Activated CD4-positive, alpha-beta T cell treated with anti-CD3 and anti-CD28 coated beads, Interleukin-10, Interleukin-2, amounts not matched to agents 100 ng/mL and 50 ng/mL, durations not matched to agents 16 hours and 8 hours (primary cell): ENCODE measurements around the gene LASP1.
"Not testable (repeated sequence)": the region's sequence is repeated elsewhere in the genome, so short reads cannot be mapped to it uniquely, and the experiment has no call there.

Source experiments
- DNase-seq: peaks from one replicate; pipeline ENCODE4 v3.0.0-alpha.2; 2020

Gene LASP1

GRCh38 chr17:38911081-38911730 is 41.3 kb downstream of the LASP1 start:
- DNase-seq, result no peak

- DNase-seq, result not testable (repeated sequence)
Observed at GRCh38 chr17:38911731-38912081, 41.8 kb downstream of the LASP1 start.

DNA sequence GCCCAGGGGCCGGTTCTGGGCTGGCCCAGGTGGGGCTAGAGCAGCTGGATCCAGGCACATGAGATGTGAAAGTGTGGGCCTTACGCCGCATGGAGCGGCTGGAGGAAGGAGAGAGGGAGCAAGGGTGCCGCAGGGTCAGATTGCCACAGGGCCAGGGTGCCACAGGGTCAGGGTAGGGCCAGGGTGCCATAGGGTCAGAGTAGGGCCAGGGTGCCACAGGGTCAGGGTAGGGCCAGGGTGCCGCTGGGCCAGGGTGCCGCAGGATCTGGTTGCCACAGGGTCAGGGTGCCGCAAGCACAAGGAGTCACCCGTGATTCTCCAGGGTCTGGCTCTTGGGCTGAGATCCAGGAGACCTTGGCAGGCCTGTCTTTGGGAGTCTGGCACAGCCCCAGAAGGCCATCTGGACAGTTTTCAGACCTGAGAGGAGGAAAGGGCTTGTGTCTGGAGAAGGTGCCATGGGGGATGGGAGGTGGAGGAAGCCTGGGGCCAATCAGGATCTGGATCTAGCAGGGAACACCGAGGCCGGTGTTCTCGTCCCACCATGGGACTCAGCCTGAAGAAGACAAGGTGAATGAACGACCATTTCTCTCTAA is 42.5 kb downstream of the LASP1 start:
- DNase-seq, result no peak

DNA sequence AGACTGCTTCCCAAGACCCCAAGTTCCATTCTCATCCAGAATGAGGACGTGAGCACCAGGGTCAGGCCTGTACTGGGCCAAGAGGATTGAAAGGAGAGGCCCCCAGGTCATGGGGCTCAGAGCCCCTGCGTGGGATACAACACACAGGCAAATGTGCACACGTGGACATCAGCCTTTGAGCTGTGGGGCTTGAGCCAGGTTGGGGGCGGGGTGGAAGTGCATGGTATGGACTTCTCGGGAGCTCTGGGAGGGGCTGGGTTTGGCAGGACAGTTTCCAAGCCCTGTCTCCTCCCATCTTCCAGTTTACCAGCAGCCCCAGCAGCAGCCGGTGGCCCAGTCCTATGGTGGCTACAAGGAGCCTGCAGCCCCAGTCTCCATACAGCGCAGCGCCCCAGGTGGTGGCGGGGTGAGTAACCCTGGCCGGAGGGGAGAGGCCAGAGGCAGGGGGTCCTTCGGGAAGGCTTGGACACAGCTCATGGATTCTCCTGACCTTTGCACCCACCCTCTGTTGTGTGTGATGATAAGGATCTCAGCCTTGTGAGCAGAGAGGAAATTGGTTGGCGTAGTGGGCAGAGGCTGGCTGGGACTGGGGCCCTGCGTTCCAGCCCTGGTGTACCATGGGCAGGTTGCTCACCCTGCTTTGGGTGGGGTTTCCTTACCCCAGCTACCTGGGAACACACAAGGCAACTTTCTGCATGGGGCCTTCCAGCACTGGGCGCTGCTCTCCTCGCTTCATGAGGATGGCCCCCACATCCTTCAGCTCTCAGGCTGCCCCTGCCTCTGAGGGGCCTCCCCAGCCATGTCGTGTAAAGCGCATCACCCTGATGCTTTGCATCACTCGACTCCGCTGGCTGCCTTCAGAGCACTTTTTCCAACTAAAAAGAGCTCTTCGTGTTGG is 45.1 kb downstream of the LASP1 start:
- no peak for DNase-seq

DNA sequence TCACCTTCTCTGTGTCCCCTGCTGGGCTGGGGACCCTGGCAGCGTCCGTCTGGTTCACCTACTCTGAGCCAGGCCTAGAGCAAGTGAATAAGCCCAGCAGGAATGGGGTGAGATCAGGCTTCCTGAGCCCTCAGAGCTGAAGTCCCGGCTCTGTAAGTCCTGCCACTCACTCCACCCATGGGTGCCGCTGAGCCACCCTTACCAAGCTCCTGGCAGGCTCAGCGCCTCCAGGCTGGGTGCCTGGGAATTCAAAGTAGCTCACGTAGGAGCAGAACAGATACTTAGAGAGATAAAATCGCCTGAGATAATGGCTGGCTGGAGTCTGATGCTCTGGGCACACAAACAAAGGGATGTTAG is 45.8 kb downstream of the LASP1 start:
- DNase-seq, result no peak

- no peak for DNase-seq
Observed at GRCh38 chr17:38916771-38917170, 46.9 kb downstream of the LASP1 start.

DNA sequence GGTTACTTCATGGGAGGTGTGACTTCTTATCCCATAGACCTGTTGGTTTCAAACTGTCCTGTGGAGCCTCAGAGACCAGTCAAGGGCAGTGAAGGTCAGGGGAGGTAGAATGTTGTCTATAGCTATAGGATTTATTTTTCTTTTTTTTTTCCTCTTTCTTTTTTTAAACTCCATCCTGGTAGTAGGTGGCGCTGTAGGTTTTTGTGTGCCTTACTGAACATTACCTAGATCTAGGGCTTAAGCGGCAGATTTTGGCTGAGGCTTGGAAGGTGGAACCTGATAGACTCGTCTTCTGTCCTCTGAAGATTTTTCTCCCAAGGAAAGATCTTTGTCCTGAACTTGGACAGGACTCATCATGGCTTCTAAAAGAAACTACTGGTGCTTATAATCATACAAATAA is 47.4 kb downstream of the LASP1 start:
- no peak for DNase-seq

DNA sequence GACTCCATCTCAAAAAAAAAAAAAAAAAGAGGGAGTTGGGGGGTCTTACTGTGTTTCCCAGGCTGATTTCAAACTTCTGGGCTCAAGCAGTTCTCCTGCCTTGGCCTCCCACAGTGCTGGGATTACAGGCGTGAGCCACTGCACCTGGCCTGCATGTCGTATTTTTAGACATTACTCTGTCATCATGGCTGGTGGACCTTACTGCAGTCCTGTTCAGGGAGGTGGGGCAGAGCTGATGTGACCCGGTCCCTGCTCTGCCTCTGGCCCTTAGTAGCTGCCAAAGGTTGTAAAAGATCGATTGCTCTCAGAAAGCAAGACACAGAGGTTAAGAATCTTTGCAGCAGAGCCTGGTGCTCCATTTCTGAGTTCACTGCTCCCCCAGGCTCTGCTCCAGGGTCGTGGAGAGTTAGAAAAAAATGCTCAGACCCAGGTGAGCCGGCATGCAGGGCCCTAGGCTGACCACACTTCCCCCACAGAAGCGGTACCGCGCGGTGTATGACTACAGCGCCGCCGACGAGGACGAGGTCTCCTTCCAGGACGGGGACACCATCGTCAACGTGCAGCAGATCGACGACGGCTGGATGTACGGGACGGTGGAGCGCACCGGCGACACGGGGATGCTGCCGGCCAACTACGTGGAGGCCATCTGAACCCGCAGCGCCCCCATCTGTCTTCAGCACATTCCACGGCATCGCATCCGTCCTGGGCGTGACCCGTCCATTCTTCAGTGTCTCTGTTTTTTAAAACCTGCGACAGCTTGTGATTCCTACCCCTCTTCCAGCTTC is 48.5 kb downstream of the LASP1 start:
- DNase-seq, result no peak

DNA sequence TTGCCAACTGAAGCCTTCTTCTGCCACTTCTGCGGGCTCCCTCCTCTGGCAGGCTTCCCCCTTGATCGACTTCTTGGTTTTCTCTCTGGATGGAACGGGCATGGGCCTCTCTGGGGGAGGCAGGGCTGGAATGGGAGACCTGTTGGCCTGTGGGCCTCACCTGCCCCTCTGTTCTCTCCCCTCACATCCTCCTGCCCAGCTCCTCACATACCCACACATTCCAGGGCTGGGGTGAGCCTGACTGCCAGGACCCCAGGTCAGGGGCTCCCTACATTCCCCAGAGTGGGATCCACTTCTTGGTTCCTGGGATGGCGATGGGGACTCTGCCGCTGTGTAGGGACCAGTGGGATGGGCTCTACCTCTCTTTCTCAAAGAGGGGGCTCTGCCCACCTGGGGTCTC is 49.1 kb downstream of the LASP1 start:
- no peak for DNase-seq

DNA sequence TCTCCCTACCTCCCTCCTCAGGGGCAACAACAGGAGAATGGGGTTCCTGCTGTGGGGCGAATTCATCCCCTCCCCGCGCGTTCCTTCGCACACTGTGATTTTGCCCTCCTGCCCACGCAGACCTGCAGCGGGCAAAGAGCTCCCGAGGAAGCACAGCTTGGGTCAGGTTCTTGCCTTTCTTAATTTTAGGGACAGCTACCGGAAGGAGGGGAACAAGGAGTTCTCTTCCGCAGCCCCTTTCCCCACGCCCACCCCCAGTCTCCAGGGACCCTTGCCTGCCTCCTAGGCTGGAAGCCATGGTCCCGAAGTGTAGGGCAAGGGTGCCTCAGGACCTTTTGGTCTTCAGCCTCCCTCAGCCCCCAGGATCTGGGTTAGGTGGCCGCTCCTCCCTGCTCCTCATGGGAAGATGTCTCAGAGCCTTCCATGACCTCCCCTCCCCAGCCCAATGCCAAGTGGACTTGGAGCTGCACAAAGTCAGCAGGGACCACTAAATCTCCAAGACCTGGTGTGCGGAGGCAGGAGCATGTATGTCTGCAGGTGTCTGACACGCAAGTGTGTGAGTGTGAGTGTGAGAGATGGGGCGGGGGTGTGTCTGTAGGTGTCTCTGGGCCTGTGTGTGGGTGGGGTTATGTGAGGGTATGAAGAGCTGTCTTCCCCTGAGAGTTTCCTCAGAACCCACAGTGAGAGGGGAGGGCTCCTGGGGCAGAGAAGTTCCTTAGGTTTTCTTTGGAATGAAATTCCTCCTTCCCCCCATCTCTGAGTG is 49.6 kb downstream of the LASP1 start:
- no peak for DNase-seq

DNA sequence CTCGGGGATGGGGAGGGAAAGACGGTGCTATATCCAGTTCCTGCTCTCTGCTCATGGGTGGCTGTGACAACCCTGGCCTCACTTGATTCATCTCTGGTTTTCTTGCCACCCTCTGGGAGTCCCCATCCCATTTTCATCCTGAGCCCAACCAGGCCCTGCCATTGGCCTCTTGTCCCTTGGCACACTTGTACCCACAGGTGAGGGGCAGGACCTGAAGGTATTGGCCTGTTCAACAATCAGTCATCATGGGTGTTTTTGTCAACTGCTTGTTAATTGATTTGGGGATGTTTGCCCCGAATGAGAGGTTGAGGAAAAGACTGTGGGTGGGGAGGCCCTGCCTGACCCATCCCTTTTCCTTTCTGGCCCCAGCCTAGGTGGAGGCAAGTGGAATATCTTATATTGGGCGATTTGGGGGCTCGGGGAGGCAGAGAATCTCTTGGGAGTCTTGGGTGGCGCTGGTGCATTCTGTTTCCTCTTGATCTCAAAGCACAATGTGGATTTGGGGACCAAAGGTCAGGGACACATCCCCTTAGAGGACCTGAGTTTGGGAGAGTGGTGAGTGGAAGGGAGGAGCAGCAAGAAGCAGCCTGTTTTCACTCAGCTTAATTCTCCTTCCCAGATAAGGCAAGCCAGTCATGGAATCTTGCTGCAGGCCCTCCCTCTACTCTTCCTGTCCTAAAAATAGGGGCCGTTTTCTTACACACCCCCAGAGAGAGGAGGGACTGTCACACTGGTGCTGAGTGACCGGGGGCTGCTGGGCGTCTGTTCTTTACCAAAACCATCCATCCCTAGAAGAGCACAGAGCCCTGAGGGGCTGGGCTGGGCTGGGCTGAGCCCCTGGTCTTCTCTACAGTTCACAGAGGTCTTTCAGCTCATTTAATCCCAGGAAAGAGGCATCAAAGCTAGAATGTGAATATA is 50.8 kb downstream of the LASP1 start:
- no peak for DNase-seq

- no peak for DNase-seq
Observed at GRCh38 chr17:38921756-38922411, 52.0 kb downstream of the LASP1 start.

DNA sequence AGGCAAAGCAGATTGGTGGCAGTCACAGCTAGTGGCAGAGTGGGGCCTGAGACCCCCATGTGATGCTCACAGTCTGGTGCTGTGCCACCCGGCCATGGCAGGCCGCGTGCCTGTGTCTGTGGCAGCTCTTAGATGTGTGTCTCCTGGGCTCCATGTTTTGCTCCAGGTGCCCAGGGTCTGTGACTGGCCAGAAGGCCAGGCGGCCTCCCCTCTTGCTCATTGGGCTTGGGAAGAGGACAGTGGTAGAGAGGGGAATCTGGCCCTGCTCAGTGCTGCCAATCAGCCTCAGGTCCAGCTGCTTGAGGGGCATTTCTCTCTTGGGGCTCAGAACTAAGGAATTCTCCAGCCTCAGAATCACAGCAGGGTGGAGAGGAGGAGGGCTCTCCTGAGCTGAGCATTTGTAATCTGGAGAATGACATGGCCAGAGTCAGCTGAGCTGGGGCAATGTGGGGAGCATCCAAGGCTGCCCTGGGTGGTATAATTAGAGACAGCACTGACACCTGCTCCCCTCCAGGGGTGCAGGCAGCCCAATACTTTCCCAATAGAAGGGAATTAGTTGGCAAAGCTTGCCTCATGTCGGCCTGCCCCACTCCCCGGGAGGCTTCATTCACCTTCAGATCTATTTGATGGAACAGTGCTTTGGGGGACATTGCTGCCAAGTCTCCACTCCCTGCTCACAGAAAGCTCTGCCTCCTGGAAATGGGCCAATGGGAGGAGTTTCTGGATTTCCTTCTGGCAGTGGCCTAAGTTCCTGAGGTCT is 52.9 kb downstream of the LASP1 start:
- DNase-seq, result no peak

DNA sequence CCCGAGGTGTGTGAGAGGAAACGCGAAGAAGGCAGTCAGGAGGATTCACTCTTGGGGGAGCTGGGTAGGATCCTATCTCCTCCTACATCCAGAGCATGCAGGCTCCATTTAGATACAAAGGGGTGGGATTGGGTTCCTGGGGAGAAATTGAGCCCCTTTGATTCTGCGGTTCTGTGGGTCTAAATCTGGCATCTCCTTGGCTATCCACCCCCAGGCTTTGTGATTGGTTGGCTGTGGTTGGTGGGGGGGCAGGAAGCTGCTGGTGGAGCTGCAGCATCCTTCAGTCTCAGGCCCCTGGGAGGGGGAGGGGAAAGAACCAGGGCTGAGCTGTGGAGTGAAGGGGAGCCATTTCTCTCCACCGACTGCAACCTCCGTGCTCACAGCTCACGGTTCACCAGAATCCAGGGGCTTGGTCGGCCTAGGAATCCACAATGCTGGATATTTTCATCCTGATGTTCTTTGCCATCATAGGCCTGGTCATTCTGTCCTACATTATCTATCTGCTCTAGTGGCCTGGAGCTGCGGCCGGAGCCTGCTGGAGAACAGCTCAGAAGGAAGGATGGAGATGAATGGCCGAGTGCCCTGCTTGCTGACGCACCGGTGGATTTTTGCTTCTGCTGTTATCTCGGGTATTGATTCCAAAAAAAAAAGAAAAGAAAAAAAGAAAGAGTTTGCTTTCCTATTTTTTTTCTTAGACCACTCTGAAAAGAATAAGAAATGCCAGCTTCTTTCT is 55.6 kb downstream of the LASP1 start, which contains the start of gene LASP1NB:
Gene LASP1NB, plus strand, starts transcription at position 352 of the 733 bp plus-strand sequence.
- peak; percentile 44 for DNase-seq

DNA sequence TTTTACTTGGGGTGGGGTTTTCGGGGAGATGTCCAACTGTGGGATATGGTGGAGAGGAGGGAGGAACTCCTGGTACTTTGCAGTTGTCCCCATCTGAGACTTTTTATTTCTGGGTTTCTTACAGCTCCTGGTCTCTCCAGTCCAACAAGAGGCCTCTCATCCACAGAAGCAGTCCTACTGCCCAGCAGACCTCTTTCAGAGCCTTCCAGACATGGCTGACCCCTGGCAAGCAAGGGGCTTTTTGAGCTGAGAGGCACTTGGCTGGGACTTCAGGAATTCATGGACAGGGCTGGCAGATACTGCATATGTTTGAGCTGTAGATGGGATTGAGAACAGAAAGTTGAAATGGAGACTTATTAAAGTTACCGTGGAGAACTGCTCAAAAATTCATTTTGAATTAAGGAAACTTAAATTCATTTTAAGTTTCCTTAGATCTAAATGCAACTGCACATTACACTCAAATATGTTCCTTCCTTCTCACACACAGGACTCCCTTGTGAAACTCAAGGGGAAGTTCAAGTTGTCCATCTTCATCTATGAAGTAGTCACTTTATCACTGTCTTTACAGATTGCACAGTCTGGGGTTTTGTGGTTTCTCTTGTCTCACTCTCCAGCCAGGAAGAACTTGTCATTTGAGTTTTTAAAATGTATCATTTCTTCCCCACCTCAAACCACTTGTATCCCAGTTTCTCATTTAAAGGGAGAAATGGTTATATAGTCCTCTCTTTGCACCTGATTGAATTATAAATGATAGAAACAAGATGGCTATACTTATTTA is 56.6 kb downstream of the LASP1 start:
- peak; percentile 84 for DNase-seq

GRCh38 chr17:38930782-38931181 is 60.9 kb downstream of the LASP1 start:
- not testable (repeated sequence) for DNase-seq

DNA sequence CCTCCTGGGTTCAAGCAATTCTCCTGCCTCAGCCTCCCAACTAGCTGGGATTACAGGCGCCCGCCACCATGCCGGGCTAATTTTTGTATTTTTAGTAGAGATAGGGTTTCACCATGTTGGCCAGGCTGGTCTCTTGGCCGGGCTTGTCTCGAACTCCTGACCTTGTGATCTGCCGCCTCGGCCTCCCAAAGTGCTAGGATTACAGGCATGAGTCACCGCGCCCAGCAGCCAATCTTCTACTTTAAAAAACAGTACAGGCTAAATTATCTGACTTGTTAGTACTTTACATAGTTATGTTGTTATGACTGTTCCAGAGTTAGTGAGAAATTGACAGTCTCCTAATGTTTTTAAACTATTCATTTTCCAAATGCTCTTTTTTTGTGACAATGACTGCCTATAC is 64.1 kb downstream of the LASP1 start:
- DNase-seq, result not testable (repeated sequence)

DNA sequence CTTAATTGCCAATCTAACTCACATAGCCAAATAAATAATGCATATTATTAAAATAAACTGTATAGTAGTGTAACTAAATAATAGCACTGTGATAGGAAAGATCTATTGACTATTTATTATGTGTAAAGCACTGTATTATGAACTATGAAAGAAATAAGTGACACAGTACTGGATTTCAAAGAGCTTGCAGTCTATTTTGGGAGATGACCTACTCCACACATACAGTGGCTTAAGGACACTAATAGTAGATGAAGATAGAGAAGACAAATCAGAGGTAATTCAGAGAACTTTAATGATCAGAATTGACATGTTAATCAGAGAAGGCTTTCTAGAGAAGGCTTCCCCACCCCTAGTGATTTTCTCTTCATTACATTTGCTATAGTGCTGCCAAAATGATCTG is 70.1 kb downstream of the LASP1 start:
- DNase-seq, result no peak
